Measurements from ENCODE around the gene AXIN1. TPM values are rescaled to one million over a fixed set of nuclear protein-coding genes. Genes with fewer than 3 reads are reported as not detected.

AXIN1 gene
- total and polyA plus RNA-seq, 9 of the 15 experiments (the other 6 are each of a cell fraction or from before 2014, with no cell fraction given) = 0.42 to 58.0 (median 25.9) TPM

DNA sequence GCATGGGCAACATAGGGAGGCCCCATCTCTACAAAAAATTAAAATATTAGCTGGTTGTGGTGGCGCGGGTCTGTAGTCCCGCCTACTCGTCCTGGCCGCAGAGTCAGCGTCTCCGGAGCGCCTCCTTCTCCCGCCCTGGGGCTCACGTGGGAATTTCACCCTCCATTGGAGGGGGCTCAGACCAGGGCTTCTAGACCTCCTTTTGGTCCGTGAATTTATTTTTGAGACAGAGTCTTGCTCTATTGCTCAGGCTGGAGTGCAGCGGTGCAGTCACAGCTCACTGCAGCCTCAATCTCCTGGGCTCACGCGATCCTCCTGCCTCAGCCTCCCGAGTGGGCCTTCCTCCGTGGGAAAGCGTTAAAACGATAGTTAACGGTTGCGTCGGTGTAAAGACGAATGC, 44.1 kb upstream of the AXIN1 start (continued):
- TF ChIP-seq NCOA6 (IDR thresholded peaks at IDR 0.05) (no peak), MCM5 (IDR thresholded peaks at IDR 0.05; ENCODE audit: low read depth) (no peak), ZNF764 (CRISPR knock-in tag; IDR thresholded peaks at IDR 0.05; ENCODE audit: low read depth) (no peak), MAZ (CRISPR knock-in tag; conservative IDR thresholded peaks at IDR 0.05 in 1 of 2, IDR thresholded peaks at IDR 0.05 in 1 of 2) (peak; percentile 11 to 75; a peak in 3 of 4 replicates), ZNF79 (CRISPR knock-in tag; IDR thresholded peaks at IDR 0.05; ENCODE audit: low read depth) (no peak), ILF3 (IDR thresholded peaks at IDR 0.05; ENCODE audit: borderline replicate concordance) (no peak), ZNF274 (IDR thresholded peaks at IDR 0.05; ENCODE audit: borderline replicate concordance, low read depth, low read length) (no peak), ZNF316 (IDR thresholded peaks at IDR 0.05) (no peak), SAFB (IDR thresholded peaks at IDR 0.05; ENCODE audit: borderline replicate concordance, low read depth, low read length) (peak; percentile 76)
- TF ChIP-seq, protein P1, sequence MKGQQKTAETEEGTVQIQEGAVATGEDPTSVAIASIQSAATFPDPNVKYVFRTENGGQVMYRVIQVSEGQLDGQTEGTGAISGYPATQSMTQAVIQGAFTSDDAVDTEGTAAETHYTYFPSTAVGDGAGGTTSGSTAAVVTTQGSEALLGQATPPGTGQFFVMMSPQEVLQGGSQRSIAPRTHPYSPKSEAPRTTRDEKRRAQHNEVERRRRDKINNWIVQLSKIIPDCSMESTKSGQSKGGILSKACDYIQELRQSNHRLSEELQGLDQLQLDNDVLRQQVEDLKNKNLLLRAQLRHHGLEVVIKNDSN (CRISPR knock-in tag; IDR thresholded peaks at IDR 0.05) = peak; percentile 82
- TF ChIP-seq, protein P2, sequence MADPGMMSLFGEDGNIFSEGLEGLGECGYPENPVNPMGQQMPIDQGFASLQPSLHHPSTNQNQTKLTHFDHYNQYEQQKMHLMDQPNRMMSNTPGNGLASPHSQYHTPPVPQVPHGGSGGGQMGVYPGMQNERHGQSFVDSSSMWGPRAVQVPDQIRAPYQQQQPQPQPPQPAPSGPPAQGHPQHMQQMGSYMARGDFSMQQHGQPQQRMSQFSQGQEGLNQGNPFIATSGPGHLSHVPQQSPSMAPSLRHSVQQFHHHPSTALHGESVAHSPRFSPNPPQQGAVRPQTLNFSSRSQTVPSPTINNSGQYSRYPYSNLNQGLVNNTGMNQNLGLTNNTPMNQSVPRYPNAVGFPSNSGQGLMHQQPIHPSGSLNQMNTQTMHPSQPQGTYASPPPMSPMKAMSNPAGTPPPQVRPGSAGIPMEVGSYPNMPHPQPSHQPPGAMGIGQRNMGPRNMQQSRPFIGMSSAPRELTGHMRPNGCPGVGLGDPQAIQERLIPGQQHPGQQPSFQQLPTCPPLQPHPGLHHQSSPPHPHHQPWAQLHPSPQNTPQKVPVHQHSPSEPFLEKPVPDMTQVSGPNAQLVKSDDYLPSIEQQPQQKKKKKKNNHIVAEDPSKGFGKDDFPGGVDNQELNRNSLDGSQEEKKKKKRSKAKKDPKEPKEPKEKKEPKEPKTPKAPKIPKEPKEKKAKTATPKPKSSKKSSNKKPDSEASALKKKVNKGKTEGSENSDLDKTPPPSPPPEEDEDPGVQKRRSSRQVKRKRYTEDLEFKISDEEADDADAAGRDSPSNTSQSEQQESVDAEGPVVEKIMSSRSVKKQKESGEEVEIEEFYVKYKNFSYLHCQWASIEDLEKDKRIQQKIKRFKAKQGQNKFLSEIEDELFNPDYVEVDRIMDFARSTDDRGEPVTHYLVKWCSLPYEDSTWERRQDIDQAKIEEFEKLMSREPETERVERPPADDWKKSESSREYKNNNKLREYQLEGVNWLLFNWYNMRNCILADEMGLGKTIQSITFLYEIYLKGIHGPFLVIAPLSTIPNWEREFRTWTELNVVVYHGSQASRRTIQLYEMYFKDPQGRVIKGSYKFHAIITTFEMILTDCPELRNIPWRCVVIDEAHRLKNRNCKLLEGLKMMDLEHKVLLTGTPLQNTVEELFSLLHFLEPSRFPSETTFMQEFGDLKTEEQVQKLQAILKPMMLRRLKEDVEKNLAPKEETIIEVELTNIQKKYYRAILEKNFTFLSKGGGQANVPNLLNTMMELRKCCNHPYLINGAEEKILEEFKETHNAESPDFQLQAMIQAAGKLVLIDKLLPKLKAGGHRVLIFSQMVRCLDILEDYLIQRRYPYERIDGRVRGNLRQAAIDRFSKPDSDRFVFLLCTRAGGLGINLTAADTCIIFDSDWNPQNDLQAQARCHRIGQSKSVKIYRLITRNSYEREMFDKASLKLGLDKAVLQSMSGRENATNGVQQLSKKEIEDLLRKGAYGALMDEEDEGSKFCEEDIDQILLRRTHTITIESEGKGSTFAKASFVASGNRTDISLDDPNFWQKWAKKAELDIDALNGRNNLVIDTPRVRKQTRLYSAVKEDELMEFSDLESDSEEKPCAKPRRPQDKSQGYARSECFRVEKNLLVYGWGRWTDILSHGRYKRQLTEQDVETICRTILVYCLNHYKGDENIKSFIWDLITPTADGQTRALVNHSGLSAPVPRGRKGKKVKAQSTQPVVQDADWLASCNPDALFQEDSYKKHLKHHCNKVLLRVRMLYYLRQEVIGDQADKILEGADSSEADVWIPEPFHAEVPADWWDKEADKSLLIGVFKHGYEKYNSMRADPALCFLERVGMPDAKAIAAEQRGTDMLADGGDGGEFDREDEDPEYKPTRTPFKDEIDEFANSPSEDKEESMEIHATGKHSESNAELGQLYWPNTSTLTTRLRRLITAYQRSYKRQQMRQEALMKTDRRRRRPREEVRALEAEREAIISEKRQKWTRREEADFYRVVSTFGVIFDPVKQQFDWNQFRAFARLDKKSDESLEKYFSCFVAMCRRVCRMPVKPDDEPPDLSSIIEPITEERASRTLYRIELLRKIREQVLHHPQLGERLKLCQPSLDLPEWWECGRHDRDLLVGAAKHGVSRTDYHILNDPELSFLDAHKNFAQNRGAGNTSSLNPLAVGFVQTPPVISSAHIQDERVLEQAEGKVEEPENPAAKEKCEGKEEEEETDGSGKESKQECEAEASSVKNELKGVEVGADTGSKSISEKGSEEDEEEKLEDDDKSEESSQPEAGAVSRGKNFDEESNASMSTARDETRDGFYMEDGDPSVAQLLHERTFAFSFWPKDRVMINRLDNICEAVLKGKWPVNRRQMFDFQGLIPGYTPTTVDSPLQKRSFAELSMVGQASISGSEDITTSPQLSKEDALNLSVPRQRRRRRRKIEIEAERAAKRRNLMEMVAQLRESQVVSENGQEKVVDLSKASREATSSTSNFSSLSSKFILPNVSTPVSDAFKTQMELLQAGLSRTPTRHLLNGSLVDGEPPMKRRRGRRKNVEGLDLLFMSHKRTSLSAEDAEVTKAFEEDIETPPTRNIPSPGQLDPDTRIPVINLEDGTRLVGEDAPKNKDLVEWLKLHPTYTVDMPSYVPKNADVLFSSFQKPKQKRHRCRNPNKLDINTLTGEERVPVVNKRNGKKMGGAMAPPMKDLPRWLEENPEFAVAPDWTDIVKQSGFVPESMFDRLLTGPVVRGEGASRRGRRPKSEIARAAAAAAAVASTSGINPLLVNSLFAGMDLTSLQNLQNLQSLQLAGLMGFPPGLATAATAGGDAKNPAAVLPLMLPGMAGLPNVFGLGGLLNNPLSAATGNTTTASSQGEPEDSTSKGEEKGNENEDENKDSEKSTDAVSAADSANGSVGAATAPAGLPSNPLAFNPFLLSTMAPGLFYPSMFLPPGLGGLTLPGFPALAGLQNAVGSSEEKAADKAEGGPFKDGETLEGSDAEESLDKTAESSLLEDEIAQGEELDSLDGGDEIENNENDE (IDR thresholded peaks at IDR 0.05; ENCODE audit: low read depth, low read length) = no peak
- TF ChIP-seq, protein P3, sequence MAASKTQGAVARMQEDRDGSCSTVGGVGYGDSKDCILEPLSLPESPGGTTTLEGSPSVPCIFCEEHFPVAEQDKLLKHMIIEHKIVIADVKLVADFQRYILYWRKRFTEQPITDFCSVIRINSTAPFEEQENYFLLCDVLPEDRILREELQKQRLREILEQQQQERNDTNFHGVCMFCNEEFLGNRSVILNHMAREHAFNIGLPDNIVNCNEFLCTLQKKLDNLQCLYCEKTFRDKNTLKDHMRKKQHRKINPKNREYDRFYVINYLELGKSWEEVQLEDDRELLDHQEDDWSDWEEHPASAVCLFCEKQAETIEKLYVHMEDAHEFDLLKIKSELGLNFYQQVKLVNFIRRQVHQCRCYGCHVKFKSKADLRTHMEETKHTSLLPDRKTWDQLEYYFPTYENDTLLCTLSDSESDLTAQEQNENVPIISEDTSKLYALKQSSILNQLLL (CRISPR knock-in tag; IDR thresholded peaks at IDR 0.05; ENCODE audit: borderline replicate concordance) = no peak
- TF ChIP-seq, protein P4, sequence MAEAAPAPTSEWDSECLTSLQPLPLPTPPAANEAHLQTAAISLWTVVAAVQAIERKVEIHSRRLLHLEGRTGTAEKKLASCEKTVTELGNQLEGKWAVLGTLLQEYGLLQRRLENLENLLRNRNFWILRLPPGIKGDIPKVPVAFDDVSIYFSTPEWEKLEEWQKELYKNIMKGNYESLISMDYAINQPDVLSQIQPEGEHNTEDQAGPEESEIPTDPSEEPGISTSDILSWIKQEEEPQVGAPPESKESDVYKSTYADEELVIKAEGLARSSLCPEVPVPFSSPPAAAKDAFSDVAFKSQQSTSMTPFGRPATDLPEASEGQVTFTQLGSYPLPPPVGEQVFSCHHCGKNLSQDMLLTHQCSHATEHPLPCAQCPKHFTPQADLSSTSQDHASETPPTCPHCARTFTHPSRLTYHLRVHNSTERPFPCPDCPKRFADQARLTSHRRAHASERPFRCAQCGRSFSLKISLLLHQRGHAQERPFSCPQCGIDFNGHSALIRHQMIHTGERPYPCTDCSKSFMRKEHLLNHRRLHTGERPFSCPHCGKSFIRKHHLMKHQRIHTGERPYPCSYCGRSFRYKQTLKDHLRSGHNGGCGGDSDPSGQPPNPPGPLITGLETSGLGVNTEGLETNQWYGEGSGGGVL (CRISPR knock-in tag; IDR thresholded peaks at IDR 0.05) = no peak

Data from K562 (cell line).